ENCODE measurements around the gene ABHD2. TPM values are rescaled to one million over a fixed set of nuclear protein-coding genes. Genes with fewer than 3 reads are reported as not detected.

The ABHD2 gene
- total RNA-seq, 1 experiment from 2014 or later = 15.6 TPM

- H2BK5ac ChIP-seq (ENCODE audit: insufficient read length, low read length) = no peak overlapping the region
- no peak overlapping the region for H3K18ac ChIP-seq (ENCODE audit: insufficient read length, low read depth, low read length)
- H4K5ac ChIP-seq (ENCODE audit: insufficient read length, low read depth, low read length) = no peak overlapping the region
- H3K23ac ChIP-seq (ENCODE audit: insufficient read length, low read depth, low read length) = no peak overlapping the region
- no peaks in the 10 kb centered on the region for H3K4me1 ChIP-seq (ENCODE audit: insufficient read depth, low read length)
- H3K4me2 ChIP-seq (ENCODE audit: insufficient read depth, insufficient read length, low read length) = no peak overlapping the region
- H2BK120ac ChIP-seq (ENCODE audit: low read depth, low read length, poor library complexity, severe bottlenecking) = no peak overlapping the region
- Mint-ChIP-seq H3K4me3 (no peak overlapping the region), H3K36me3 (ENCODE audit: insufficient read depth in 1 of 3, low read depth in 3 of 3) (peaks cover 0 to 4% (median 0%) of the 10 kb centered on the region in 3 experiments; a peak in 3 of 7 replicates), H3K9me3 (no peaks in the 10 kb centered on the region), H3K27ac (no peak overlapping the region), H3K4me1 (no peaks in the 10 kb centered on the region), H3K27me3 (ENCODE audit: low read depth) (no peaks in the 10 kb centered on the region)
- H2BK15ac ChIP-seq (ENCODE audit: low read depth, low read length) = no peak overlapping the region
- no peak overlapping the region for H3K4ac ChIP-seq (ENCODE audit: low read depth, low read length)
- H3K9me3 ChIP-seq (ENCODE audit: control insufficient read depth, low read depth, low read length) = no peaks in the 10 kb centered on the region
- no peak overlapping the region for H4K8ac ChIP-seq (replicated peaks; ENCODE audit: insufficient read length, low read depth, low read length)
- DNase-seq = no peak
- H4K20me1 ChIP-seq (ENCODE audit: control insufficient read depth, insufficient read depth, insufficient read length) = no peaks in the 10 kb centered on the region
- H3K23me2 ChIP-seq (ENCODE audit: insufficient read length, low read depth, low read length, poor library complexity, severe bottlenecking) = no peaks in the 10 kb centered on the region
- no peak overlapping the region for H4K91ac ChIP-seq (ENCODE audit: insufficient read length, low read depth, low read length)
- no peak overlapping the region for H2BK12ac ChIP-seq (ENCODE audit: insufficient read length, low read depth, low read length)
- no peak overlapping the region for H3K27ac ChIP-seq (ENCODE audit: insufficient read length, low read depth, low read length)
- H3T11ph ChIP-seq (ENCODE audit: low read length) = no peak overlapping the region
- H3K9ac ChIP-seq (ENCODE audit: extremely low read depth, insufficient read length, low read length) = no peak overlapping the region
- no peak overlapping the region for H2AK5ac ChIP-seq (ENCODE audit: insufficient read length, low read length)
- no CpG with 5 or more reads among the region's 6 CpGs for WGBS (ENCODE audit: extremely low coverage, insufficient read length, low lambda C conversion rate)
- no peaks in the 10 kb centered on the region for H3K79me1 ChIP-seq (ENCODE audit: insufficient read depth, low read depth, low read length, poor library complexity, severe bottlenecking)
- no peak for TF ChIP-seq CTCF (conservative IDR thresholded peaks at IDR 0.05)
- H2AFZ ChIP-seq (ENCODE audit: low read length) = no peak overlapping the region
- H3K27me3 ChIP-seq (ENCODE audit: insufficient read depth, low read length) = no peaks in the 10 kb centered on the region
- no peak overlapping the region for H2BK20ac ChIP-seq (ENCODE audit: low read depth, low read length, poor library complexity, severe bottlenecking)
- no peaks in the 10 kb centered on the region for H3K79me2 ChIP-seq (ENCODE audit: insufficient read depth, low read length)
- no peak overlapping the region for H3K56ac ChIP-seq (ENCODE audit: insufficient read length, low read depth, low read length)
- H3K14ac ChIP-seq (ENCODE audit: insufficient read depth, low read length) = no peak overlapping the region
These were observed 40.3 kb downstream of the ABHD2 start for GRCh38 chr15:89128320-89129122.
